Right atrium auricular region (tissue), 2 donors: ENCODE results near the gene IRAK3. TPM values are rescaled to one million over a fixed set of nuclear protein-coding genes. Genes with fewer than 3 reads are reported as not detected.

Source experiments
- DNase-seq: peaks from one replicate; pipeline ENCODE4 v3.0.0-alpha.2; 2019; ENCODE audit warnings: low spot score
- H3K27ac ChIP-seq, 2 donors: fragments of 200-600 bp; sonication (generic); 1 replicate in 1 of 2; 2 replicates in 1 of 2; pipeline ENCODE4 v1.5.1; 2016 to 2019
- H3K27me3 ChIP-seq, 2 donors: fragments of 200-600 bp; sonication (generic); one replicate each; pipeline versions ENCODE4 v1.5.1 to v1.6.0; 2017 to 2019
- H3K36me3 ChIP-seq: fragments of 200-600 bp; sonication (generic); one replicate; pipeline ENCODE4 v1.5.1; 2016
- H3K4me1 ChIP-seq, 2 donors: fragments of 200-600 bp; sonication (generic); one replicate each; pipeline versions ENCODE4 v1.5.1 to v1.6.0; 2017 to 2019
- H3K4me3 ChIP-seq, 2 donors: fragments of 200-600 bp; sonication (generic); 1 replicate in 1 of 2; 2 replicates in 1 of 2; pipeline ENCODE4 v1.5.1; 2017 to 2019; ENCODE audit warnings: mild to moderate bottlenecking in 1 of 2, moderate library complexity in 1 of 2
- H3K9me3 ChIP-seq, 2 donors: fragments of 200-600 bp; sonication (generic); one replicate each; pipeline ENCODE4 v1.5.1; 2019
- CTCF ChIP-seq, 2 donors: fragments of 200-600 bp; sonication (generic); IDR thresholded peaks; one replicate each; pipeline ENCODE4 v1.5.1; 2019; ENCODE audit warnings: antibody characterized with exemption in 2 of 2
- total RNA-seq, 2 donors: library from RNA; depleted of rRNA; stranded (reverse); fragments of >200 nt; gene quantifications; one replicate each; pipeline ENCODE4 v1.1.0, GENCODE V29; 2016

Gene IRAK3
- total RNA-seq, 2 donors from 2014 or later: 12.3 to 15.8 TPM

GRCh38 chr12:66287275-66287674 is 98.3 kb downstream of the IRAK3 start:
- Histone ChIP-seq H3K4me1 (no peaks in the 10 kb centered on the region), H3K4me3 (no peak overlapping the region), H3K27ac (no peak overlapping the region), H3K36me3 (no peaks in the 10 kb centered on the region), H3K9me3 (no peaks in the 10 kb centered on the region), H3K27me3 (no peaks in the 10 kb centered on the region)
- TF ChIP-seq CTCF (IDR thresholded peaks at IDR 0.05): no peak
- DNase-seq: no peak

- no peak for DNase-seq
- H3K27ac ChIP-seq: no peak overlapping the region
- H3K9me3 ChIP-seq: no peaks in the 10 kb centered on the region
- no peaks in the 10 kb centered on the region for H3K36me3 ChIP-seq
- H3K4me3 ChIP-seq: no peak overlapping the region
- H3K27me3 ChIP-seq: no peaks in the 10 kb centered on the region
- TF ChIP-seq CTCF (IDR thresholded peaks at IDR 0.05): no peak
- no peaks in the 10 kb centered on the region for H3K4me1 ChIP-seq
Measured at GRCh38 chr12:66288121-66288520, 99.1 kb downstream of the IRAK3 start.

GRCh38 chr12:66289485-66289884 is 100.5 kb downstream of the IRAK3 start:
- no peak for TF ChIP-seq CTCF (IDR thresholded peaks at IDR 0.05)
- Histone ChIP-seq H3K36me3 (no peaks in the 10 kb centered on the region), H3K4me3 (no peak overlapping the region), H3K9me3 (no peaks in the 10 kb centered on the region), H3K4me1 (no peaks in the 10 kb centered on the region), H3K27me3 (no peaks in the 10 kb centered on the region), H3K27ac (no peak overlapping the region)
- DNase-seq: no peak

- no peak for DNase-seq
- Histone ChIP-seq H3K4me1 (no peaks in the 10 kb centered on the region), H3K27ac (no peak overlapping the region)
Measured at GRCh38 chr12:66290716-66291200, 101.7 kb downstream of the IRAK3 start.

GRCh38 chr12:66296176-66296683 is 107.2 kb downstream of the IRAK3 start:
- peaks cover 0 to 4% of the 10 kb centered on the region in 2 donors for H3K4me1 ChIP-seq
- TF ChIP-seq CTCF (IDR thresholded peaks at IDR 0.05): no peak
- no peak overlapping the region for H3K4me3 ChIP-seq
- no peaks in the 10 kb centered on the region for H3K27me3 ChIP-seq
- no peak overlapping the region for H3K27ac ChIP-seq
- H3K9me3 ChIP-seq: no peaks in the 10 kb centered on the region
- H3K36me3 ChIP-seq: no peaks in the 10 kb centered on the region
- no peak for DNase-seq

More at GRCh38 chr12:66290716-66291200, 101.7 kb downstream of the IRAK3 start:
- Histone ChIP-seq H3K4me3 (no peak overlapping the region), H3K9me3 (no peaks in the 10 kb centered on the region), H3K36me3 (no peaks in the 10 kb centered on the region), H3K27me3 (no peaks in the 10 kb centered on the region)
- TF ChIP-seq CTCF (IDR thresholded peaks at IDR 0.05): no peak

- H3K9me3 ChIP-seq: no peaks in the 10 kb centered on the region
- no peak overlapping the region for H3K27ac ChIP-seq
- no peak overlapping the region for H3K4me3 ChIP-seq
- H3K4me1 ChIP-seq: peaks cover 0 to 10% of the 10 kb centered on the region in 2 donors
- no peaks in the 10 kb centered on the region for H3K36me3 ChIP-seq
- TF ChIP-seq CTCF (IDR thresholded peaks at IDR 0.05): no peak
- no peak for DNase-seq
- H3K27me3 ChIP-seq: no peaks in the 10 kb centered on the region
Measured at GRCh38 chr12:66297080-66297479, 108.1 kb downstream of the IRAK3 start.
